ENCODE data around the gene RPGR.
A peak's percentile ranks its signal among the peaks of the same experiment; 100 is the strongest.

Gene RPGR

DNA sequence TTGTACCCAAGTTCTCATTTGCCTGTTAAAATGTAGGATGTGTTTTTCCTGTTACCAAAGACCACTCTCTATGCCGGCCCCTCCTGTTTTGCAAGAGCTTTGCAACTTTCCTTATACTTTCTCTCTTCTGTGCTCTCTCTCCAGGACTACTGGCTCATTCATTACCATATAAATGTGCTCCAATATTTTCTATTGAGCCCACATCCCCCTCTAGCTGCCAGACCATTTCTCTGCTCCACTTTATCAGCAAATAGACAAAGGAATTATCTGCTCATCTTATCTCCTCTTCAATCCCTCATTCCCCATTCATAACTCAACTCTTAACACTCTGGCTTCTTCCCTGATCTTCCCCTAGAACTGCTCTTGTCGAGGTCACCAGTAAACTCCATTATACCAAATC lies 33.6 kb downstream of the RPGR start:
- no peak for DNase-seq (ENCODE audit: insufficient read length, low spot score)
- TF ChIP-seq POLR2A (IDR thresholded peaks at IDR 0.05; ENCODE audit: low read depth, low read length) (no peak), POLR2AphosphoS5 (IDR thresholded peaks at IDR 0.05; ENCODE audit: low read depth, low read length) (no peak), POU2F2 (IDR thresholded peaks at IDR 0.05; ENCODE audit: low read depth, low read length) (no peak), PAX5 (IDR thresholded peaks at IDR 0.05; ENCODE audit: insufficient read depth, low read length, severe bottlenecking) (no peak), TAF1 (IDR thresholded peaks at IDR 0.05; ENCODE audit: low read depth, low read length) (no peak), SPI1 (IDR thresholded peaks at IDR 0.05; ENCODE audit: low read depth, low read length) (no peak)
- FAIRE-seq: no peak

DNA sequence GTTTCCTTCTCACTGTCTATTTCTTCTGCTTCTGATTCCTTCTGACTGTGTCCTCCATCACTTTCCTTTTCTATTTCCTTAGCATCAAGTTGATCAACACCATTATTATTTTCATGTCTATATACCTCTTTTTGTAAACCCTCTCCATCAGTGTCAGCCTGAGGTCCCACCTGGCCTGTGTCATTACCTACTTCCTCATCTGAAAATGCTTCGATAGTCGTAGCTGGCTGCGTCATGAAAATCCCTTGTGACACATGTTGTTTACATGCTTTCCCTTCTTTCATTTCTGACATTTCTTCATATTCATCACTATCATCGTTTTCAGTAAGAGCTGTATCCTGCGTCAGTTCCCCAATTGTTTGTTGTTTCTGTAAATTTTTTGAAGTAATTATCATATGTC lies 39.6 kb downstream of the RPGR start:
- no peak for FAIRE-seq
- DNase-seq (ENCODE audit: insufficient read length, low spot score): no peak
- TF ChIP-seq POLR2A (IDR thresholded peaks at IDR 0.05; ENCODE audit: low read depth, low read length): no peak
- TF ChIP-seq POLR2AphosphoS5 (IDR thresholded peaks at IDR 0.05; ENCODE audit: low read depth, low read length): no peak
- TF ChIP-seq SPI1 (IDR thresholded peaks at IDR 0.05; ENCODE audit: low read depth, low read length): no peak
- TF ChIP-seq POU2F2 (IDR thresholded peaks at IDR 0.05; ENCODE audit: low read depth, low read length): no peak
- no peak for TF ChIP-seq TAF1 (IDR thresholded peaks at IDR 0.05; ENCODE audit: low read depth, low read length)
- no peak for TF ChIP-seq PAX5 (IDR thresholded peaks at IDR 0.05; ENCODE audit: insufficient read depth, low read length, severe bottlenecking)

DNA sequence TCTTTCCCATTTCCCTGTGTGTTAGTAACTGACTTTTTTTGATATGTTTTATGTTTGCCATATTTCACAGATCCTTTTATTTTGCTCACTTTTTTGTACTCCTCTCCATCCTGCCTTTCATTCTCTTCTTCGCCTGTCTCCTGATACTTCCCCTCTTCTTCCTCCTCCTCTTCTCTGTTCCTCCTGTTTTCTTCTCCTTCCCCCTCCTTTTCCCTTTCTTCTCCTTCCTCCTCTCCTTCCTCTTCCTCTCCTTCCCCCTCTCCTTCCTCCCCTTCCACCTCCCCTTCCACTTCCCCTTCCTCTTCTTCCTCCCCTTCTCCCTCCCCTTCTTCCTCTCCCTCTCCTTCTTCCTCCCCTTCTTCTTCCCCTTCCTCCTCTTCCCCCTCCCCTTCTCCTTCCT lies 41.7 kb downstream of the RPGR start:
- FAIRE-seq: no peak
- TF ChIP-seq POU2F2 (IDR thresholded peaks at IDR 0.05; ENCODE audit: low read depth, low read length) (no peak), PAX5 (IDR thresholded peaks at IDR 0.05; ENCODE audit: insufficient read depth, low read length, severe bottlenecking) (no peak)
- DNase-seq (ENCODE audit: insufficient read length, low spot score): no peak

DNA sequence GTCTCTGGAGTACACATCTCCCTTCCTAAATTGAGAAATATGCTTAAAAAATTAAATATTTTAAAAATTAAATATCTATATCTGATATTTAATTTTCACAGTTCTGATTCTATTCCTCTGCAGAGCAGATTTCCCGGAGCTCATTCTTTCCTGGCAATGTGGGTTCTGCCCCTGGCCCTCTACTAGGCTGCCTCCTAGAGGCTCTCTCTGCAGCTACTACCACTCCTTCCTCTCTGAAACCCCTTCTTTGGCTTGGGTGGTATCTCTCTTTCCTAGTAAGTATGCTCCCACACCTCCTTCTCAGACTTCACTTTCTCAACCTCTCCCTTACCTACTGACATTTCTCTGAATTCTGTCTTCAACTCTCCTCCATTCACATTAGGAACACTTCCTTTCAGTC lies 45.3 kb downstream of the RPGR start:
- FAIRE-seq (no peak), DNase-seq (ENCODE audit: insufficient read length, low spot score) (no peak)
- TF ChIP-seq POLR2AphosphoS5 (IDR thresholded peaks at IDR 0.05; ENCODE audit: low read depth, low read length) (no peak), TAF1 (IDR thresholded peaks at IDR 0.05; ENCODE audit: low read depth, low read length) (no peak), PAX5 (IDR thresholded peaks at IDR 0.05; ENCODE audit: insufficient read depth, low read length, severe bottlenecking) (no peak), POU2F2 (IDR thresholded peaks at IDR 0.05; ENCODE audit: low read depth, low read length) (no peak), POLR2A (IDR thresholded peaks at IDR 0.05; ENCODE audit: low read depth, low read length) (no peak), SPI1 (IDR thresholded peaks at IDR 0.05; ENCODE audit: low read depth, low read length) (no peak)

DNA sequence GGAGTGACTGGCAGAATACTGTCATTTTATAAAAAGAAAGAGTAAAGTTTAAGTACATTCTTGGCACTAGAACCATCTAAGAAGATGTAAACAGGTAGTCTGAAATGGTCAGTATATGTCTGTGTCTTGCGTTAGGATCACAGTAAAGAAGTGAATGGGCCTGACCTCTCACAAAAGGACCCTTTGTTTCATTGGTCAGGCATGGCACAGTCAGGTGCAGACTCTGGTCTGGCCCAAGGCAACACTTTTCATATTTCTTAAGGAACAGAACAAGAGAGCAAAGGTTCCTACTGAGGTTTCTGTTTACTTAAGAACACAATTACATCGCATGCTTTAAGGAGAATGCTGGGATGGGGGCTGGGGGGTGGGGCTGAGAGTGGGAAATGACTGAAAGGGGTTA lies 48.1 kb downstream of the RPGR start:
- DNase-seq (ENCODE audit: insufficient read length, low spot score) (no peak), FAIRE-seq (no peak)

DNA sequence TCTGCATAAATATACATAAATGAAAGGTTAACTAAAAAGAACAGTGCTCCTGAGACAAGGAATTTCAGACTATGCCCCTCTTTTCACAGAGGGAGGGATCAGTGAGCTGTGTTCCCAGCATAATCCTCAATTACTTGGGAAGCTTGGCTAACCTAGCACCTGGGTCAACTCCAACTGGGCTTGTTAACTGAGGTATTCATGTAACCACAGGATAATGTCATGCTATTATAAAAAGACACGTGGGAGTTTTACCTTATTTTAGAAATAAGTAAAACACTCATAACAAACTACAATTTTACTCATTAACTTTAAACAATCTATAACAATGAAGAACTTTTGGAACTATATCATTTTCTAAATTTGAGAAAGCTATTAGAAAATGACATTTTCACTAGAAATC lies 48.6 kb downstream of the RPGR start:
- DNase-seq (ENCODE audit: insufficient read length, low spot score) (no peak), FAIRE-seq (no peak)
- TF ChIP-seq PAX5 (IDR thresholded peaks at IDR 0.05; ENCODE audit: insufficient read depth, low read length, severe bottlenecking) (no peak), TAF1 (IDR thresholded peaks at IDR 0.05; ENCODE audit: low read depth, low read length) (no peak), SPI1 (IDR thresholded peaks at IDR 0.05; ENCODE audit: low read depth, low read length) (no peak), POU2F2 (IDR thresholded peaks at IDR 0.05; ENCODE audit: low read depth, low read length) (no peak), POLR2AphosphoS5 (IDR thresholded peaks at IDR 0.05; ENCODE audit: low read depth, low read length) (no peak), POLR2A (IDR thresholded peaks at IDR 0.05; ENCODE audit: low read depth, low read length) (no peak)

More for the DNA sequence above, 48.1 kb downstream of the RPGR start:
- TF ChIP-seq POLR2A (IDR thresholded peaks at IDR 0.05; ENCODE audit: low read depth, low read length) (no peak), TAF1 (IDR thresholded peaks at IDR 0.05; ENCODE audit: low read depth, low read length) (no peak), POU2F2 (IDR thresholded peaks at IDR 0.05; ENCODE audit: low read depth, low read length) (no peak), SPI1 (IDR thresholded peaks at IDR 0.05; ENCODE audit: low read depth, low read length) (no peak)

DNA sequence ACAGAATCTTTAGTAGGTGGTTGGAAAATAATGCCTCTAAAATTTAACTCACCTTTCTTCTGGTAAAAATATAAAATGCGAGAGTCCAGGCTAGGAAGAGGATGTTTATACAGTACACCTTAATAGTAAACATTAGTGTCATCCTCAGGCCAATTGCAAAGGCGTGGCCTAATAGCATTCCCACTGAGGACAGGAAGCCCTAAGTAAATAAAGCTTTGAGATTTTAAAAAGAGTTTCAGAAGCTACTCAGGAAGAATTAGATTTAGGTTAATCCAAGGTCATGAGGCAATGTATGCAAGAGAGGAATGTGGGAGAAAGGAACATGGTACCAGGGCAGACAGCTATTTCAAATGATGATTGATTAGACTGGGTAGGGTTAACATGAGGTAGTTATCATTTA lies 49.5 kb downstream of the RPGR start:
- TF ChIP-seq PAX5 (IDR thresholded peaks at IDR 0.05; ENCODE audit: insufficient read depth, low read length, severe bottlenecking) (no peak), POLR2AphosphoS5 (IDR thresholded peaks at IDR 0.05; ENCODE audit: low read depth, low read length) (no peak), POLR2A (IDR thresholded peaks at IDR 0.05; ENCODE audit: low read depth, low read length) (no peak), POU2F2 (IDR thresholded peaks at IDR 0.05; ENCODE audit: low read depth, low read length) (no peak), TAF1 (IDR thresholded peaks at IDR 0.05; ENCODE audit: low read depth, low read length) (no peak), SPI1 (IDR thresholded peaks at IDR 0.05; ENCODE audit: low read depth, low read length) (no peak)
- FAIRE-seq: no peak
- DNase-seq (ENCODE audit: insufficient read length, low spot score): no peak

DNA sequence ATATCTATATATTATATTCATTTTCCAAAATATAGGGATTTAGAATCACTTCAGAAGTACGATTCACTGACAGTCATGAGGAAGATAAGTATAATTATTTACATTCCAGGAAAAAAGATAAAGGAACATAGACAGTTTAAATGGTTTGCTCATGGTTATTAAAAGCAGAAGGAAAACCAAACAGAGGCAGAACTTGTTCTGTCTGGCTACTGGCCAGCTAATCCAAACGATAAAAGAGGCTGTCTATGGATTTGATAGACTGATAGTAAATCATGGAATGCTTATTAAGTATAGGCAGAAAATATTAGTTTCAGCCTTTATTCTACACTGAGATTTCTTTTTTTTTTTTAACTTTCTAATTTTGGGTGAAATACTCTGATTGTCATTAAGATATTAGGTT lies 50.2 kb downstream of the RPGR start:
- no peak for DNase-seq (ENCODE audit: insufficient read length, low spot score)
- TF ChIP-seq SPI1 (IDR thresholded peaks at IDR 0.05; ENCODE audit: low read depth, low read length): no peak
- no peak for TF ChIP-seq PAX5 (IDR thresholded peaks at IDR 0.05; ENCODE audit: insufficient read depth, low read length, severe bottlenecking)
- no peak for TF ChIP-seq TAF1 (IDR thresholded peaks at IDR 0.05; ENCODE audit: low read depth, low read length)
- no peak for TF ChIP-seq POU2F2 (IDR thresholded peaks at IDR 0.05; ENCODE audit: low read depth, low read length)
- no peak for TF ChIP-seq POLR2A (IDR thresholded peaks at IDR 0.05; ENCODE audit: low read depth, low read length)
- TF ChIP-seq POLR2AphosphoS5 (IDR thresholded peaks at IDR 0.05; ENCODE audit: low read depth, low read length): no peak
- no peak for FAIRE-seq

DNA sequence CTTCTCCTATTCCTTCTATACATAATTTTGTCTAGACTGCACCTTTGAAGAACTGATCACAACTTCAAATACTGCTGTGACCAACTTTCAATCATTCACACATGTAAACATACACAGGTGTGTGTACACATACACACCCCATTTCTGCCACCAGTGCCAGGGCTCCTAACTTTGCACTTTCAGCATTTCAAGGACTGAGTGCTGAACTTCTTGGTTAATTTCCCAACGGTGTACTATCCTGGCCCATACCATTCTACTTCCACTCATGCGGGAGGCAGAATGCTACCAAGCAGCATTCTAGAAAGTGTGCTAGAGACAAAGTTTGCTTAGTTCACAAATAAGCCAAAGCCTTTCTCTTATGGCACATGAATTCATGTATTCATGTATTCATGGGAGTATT lies 51.2 kb downstream of the RPGR start:
- TF ChIP-seq PAX5 (IDR thresholded peaks at IDR 0.05; ENCODE audit: insufficient read depth, low read length, severe bottlenecking) (no peak), SPI1 (IDR thresholded peaks at IDR 0.05; ENCODE audit: low read depth, low read length) (no peak), POLR2A (IDR thresholded peaks at IDR 0.05; ENCODE audit: low read depth, low read length) (no peak), TAF1 (IDR thresholded peaks at IDR 0.05; ENCODE audit: low read depth, low read length) (no peak), POLR2AphosphoS5 (IDR thresholded peaks at IDR 0.05; ENCODE audit: low read depth, low read length) (no peak), POU2F2 (IDR thresholded peaks at IDR 0.05; ENCODE audit: low read depth, low read length) (no peak)
- FAIRE-seq (no peak), DNase-seq (ENCODE audit: insufficient read length, low spot score) (no peak)

DNA sequence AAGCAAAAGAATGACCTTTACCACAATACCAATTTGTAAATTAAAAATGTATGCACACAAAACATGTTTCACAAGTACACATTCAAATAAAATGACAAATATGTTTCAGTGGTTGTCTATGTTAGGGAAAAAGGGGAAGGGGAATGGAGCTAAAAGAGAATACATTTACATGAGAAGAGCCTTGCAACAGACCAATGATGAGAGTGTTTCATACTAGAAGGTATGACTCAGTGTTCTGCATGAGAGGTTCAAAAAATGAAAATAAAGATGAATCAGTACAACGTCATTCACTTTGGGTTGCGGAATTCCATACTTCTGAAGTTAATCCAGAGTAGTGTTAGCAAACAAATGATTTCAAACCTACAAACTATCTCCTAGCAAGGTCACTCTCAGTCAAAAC lies 51.7 kb downstream of the RPGR start:
- DNase-seq (ENCODE audit: insufficient read length, low spot score) (no peak), FAIRE-seq (no peak)
- peak; percentile 57 for TF ChIP-seq SPI1 (IDR thresholded peaks at IDR 0.05; ENCODE audit: low read depth, low read length)
- no peak for TF ChIP-seq TAF1 (IDR thresholded peaks at IDR 0.05; ENCODE audit: low read depth, low read length)
